Colonic mucosa (tissue), 4 donors: ENCODE results near the gene PIK3R2. TPM values are rescaled to one million over a fixed set of nuclear protein-coding genes. Genes with fewer than 3 reads are reported as not detected.

ENCODE experiments used
- DNase-seq: peaks from one replicate; pipeline ENCODE4 v3.0.0-alpha.2; 2020
- H3K27ac ChIP-seq: fragments of 200-600 bp; one replicate; pipeline ENCODE4 v1.8.0; 2021
- H3K27me3 ChIP-seq: fragments of 200-600 bp; one replicate; pipeline ENCODE4 v1.8.0; 2021
- H3K36me3 ChIP-seq: fragments of 200-600 bp; one replicate; pipeline ENCODE4 v1.8.0; 2021
- H3K4me1 ChIP-seq: fragments of 200-600 bp; one replicate; pipeline ENCODE4 v1.8.0; 2021; ENCODE audit warnings: mild to moderate bottlenecking
- H3K4me3 ChIP-seq: fragments of 200-600 bp; one replicate; pipeline ENCODE4 v1.8.0; 2021
- H3K9ac ChIP-seq, 2 donors: one replicate each; pipeline ENCODE4 v1.7.0; 2013; ENCODE audit warnings: control low read depth in 2 of 2, low read depth in 2 of 2, low read length in 2 of 2
- H3K9me3 ChIP-seq: fragments of 200-600 bp; one replicate; pipeline ENCODE4 v1.8.0; 2021
- intact Hi-C: fragments of 100-400 bp; cut with DNase I; formaldehyde crosslinking; loops from one replicate; pipeline ENCODE4 v1.14.1; 2022
- total RNA-seq, 2 donors: library from RNA; stranded (reverse); fragmentation: NEBNext Ultra II Directional in 1 of 2; extraction: Animal tissue kit (Norgen Biotek cat#: 25700) in 1 of 2; gene quantifications; one replicate each; pipeline ENCODE4 v1.2.1, GENCODE V29; 2021
- TF ChIP-seq, protein P1 (sequence below): fragments of 200-600 bp; IDR thresholded peaks from one replicate; pipeline ENCODE4 v1.8.0; 2022; ENCODE audit warnings: antibody characterized with exemption, mild to moderate bottlenecking
- donor health status: healthy.
- donor health status: DM: no; HTN: no; CAD: no.
- donor health status: DM: no; HTN: no; CAD: no.

The PIK3R2 gene
- total RNA-seq, 2 donors from 2014 or later = 42.9 to 48.2 TPM

DNA sequence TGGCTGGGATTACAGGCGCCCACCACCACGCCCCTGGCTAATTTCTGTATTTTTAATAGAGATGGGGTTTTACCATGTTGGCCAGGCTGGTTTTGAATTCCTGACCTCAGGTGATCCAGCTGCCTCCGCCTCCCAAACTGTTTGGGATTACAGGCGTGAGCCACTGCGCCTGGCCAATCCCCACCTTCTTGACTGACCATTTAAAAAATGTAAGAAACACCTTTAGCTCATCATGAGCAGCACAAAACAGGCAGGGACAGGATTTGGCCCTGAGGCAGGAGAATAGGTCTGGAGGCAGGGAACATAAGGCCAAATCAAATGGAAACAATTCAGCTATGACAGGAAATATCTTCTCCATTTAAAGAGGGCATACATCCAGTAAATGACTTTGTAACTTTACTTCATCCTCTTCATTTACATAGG, 38.7 kb downstream of the PIK3R2 start:
- Histone ChIP-seq H3K9ac (peak overlapping the region in 1 of 2 donors; percentile 90), H3K9me3 (no peaks in the 10 kb centered on the region), H3K27me3 (no peaks in the 10 kb centered on the region), H3K27ac (peak overlapping the region; percentile 97), H3K4me3 (peak overlapping the region; percentile 46), H3K36me3 (no peaks in the 10 kb centered on the region), H3K4me1 (peaks cover 8% of the 10 kb centered on the region)
- intact Hi-C loops = no loop called here
- TF ChIP-seq, protein P1, sequence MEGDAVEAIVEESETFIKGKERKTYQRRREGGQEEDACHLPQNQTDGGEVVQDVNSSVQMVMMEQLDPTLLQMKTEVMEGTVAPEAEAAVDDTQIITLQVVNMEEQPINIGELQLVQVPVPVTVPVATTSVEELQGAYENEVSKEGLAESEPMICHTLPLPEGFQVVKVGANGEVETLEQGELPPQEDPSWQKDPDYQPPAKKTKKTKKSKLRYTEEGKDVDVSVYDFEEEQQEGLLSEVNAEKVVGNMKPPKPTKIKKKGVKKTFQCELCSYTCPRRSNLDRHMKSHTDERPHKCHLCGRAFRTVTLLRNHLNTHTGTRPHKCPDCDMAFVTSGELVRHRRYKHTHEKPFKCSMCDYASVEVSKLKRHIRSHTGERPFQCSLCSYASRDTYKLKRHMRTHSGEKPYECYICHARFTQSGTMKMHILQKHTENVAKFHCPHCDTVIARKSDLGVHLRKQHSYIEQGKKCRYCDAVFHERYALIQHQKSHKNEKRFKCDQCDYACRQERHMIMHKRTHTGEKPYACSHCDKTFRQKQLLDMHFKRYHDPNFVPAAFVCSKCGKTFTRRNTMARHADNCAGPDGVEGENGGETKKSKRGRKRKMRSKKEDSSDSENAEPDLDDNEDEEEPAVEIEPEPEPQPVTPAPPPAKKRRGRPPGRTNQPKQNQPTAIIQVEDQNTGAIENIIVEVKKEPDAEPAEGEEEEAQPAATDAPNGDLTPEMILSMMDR = no peak
- DNase-seq = peak; percentile 38

DNA sequence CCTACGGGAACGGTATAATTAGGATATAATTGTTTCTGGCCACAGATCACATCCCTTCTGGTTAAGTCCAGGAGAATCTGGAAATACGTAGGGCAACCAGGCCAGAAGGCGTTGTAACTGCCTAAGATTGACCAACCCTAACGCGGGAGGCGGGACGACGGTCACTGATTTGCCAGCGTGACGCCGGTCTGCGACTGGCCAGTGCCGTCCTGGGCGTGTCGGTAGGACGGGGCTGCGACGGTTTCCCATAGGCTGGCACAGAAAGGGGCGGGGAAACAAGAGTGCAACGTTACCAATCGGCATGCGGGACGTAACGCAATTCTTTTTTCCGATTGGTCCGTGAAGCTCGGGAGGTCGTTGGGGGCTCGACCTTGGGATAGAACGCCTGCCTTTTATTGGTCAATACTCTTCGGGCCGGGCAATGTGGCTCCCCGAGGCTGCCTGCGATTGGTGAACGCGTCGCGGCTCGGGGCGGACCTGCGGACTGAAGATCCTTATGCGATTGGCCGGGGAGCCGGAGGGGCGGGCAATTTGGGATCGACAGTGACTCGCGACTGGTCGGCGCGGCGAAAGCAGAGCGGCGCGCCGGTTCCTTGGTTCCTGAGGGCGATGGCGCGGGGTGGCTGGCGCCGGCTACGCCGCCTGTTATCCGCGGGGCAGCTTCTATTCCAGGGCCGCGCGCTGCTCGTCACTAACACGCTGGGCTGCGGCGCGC, 39.9 kb downstream of the PIK3R2 start, which contains the start of gene MPV17L2:
TSS of gene MPV17L2 (plus strand) at position 546 of the 715 bp plus-strand sequence. CDS start at position 610, 64 bp downstream.
- TF ChIP-seq, protein P1 = no peak
- intact Hi-C loops = no loop called here
- H3K9me3 ChIP-seq = no peaks in the 10 kb centered on the region
- no peaks in the 10 kb centered on the region for H3K27me3 ChIP-seq
- peak; percentile 99 for DNase-seq
- peak within 1 kb of the TSS; percentile 91 to 97 for H3K9ac ChIP-seq
- peak within 1 kb of the TSS; percentile 97 for H3K27ac ChIP-seq
- H3K36me3 ChIP-seq = no peaks in the 10 kb centered on the region
- H3K4me1 ChIP-seq = peaks cover 8% of the 10 kb centered on the region
- H3K4me3 ChIP-seq = peak within 1 kb of the TSS; percentile 92

DNA sequence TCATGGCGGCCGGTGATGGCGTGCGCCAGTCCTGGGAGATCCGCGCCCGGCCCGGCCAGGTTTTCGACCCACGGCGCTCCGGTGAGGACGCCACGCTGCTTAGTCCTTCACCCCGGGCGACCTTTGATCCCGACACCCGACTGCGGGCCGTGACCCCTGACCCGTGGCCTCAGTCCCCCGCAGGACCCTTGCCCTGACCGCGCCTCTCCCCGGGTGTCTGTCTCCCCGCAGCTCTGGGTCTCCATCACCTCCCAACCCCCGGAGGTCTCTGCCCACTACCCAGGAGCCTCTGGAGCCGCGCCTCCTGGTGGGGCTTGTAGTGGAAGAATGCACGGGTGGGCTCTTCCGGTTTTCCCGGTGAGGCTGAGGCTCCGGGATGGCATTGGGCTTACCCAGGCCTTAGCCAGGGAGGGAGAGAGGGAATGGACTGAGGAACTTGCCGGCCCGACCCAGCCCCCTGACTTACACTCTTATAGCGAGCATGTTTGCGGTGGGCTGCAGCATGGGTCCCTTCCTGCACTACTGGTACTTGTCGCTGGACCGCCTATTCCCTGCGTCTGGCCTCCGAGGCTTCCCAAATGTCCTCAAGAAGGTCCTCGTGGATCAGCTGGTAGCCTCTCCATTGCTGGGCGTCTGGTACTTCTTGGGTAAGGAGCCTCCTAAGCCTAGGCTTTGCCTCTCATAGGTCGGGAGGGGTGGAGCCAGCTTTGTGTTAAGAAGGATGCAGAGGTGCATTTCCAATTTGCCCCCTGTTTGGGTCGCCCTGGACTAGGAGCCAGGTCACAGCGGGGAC, 40.6 kb downstream of the PIK3R2 start:
- DNase-seq = peak; percentile 44
- TF ChIP-seq, protein P1 = no peak
- Histone ChIP-seq H3K9ac (peak overlapping the region; percentile 91 to 97), H3K9me3 (no peaks in the 10 kb centered on the region), H3K36me3 (no peaks in the 10 kb centered on the region), H3K4me1 (peaks cover 8% of the 10 kb centered on the region), H3K27me3 (no peaks in the 10 kb centered on the region), H3K27ac (peak overlapping the region; percentile 59), H3K4me3 (peak overlapping the region; percentile 92)
- intact Hi-C loops = no loop called here

DNA sequence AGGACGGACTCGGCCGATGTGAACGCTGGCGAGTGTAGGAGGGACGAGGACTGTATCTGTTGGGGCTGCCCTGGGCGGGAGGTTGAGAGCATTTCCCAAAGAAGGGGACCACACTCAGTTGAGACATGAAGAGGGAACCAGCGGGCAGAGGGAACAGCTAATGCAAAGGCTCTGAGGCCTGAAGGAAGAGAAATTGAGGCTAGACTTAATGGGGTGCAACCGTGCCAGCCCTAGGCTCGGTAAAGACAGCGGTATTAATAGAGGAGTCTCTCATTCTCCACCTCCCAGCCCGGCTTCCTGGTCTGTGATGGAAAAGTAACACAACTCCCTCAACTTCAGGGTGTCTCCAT, 41.2 kb downstream of the PIK3R2 start:
- peak overlapping the region; percentile 59 for H3K27ac ChIP-seq
- peaks cover 8% of the 10 kb centered on the region for H3K4me1 ChIP-seq
- no peaks in the 10 kb centered on the region for H3K36me3 ChIP-seq
- H3K9ac ChIP-seq = peak overlapping the region; percentile 18 to 91
- H3K9me3 ChIP-seq = no peaks in the 10 kb centered on the region
- H3K27me3 ChIP-seq = no peaks in the 10 kb centered on the region
- TF ChIP-seq, protein P1 = no peak
- intact Hi-C loops = no loop called here
- no peak for DNase-seq
- H3K4me3 ChIP-seq = peak overlapping the region; percentile 92

DNA sequence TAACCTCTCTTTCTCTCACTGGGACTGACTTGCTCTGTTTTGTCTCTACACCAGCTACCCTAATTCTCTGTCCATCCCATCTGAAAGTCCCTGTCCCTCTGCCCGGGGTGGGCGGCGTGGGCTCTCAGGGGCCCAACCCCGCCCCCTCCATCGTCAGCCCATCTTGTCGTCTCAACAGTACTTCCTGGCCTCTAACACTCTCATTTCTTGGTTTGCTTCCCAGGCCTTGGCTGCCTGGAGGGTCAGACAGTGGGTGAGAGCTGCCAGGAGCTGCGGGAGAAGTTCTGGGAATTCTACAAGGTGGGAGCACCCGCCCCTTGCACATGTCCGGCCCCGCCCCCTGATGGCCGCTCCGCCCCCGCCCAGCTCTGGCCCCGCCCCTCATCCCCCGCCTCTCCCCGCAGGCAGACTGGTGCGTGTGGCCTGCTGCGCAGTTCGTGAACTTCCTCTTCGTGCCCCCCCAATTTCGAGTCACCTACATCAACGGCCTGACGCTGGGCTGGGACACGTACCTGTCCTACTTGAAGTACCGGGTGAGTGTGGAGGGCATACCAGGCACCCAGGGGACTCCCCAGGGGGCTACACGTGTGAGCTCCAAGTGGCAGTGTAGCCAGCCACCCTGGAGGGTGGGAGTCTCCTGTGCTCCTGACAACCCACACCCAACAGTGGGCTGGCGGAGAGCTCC, 41.7 kb downstream of the PIK3R2 start:
- peak overlapping the region; percentile 59 for H3K27ac ChIP-seq
- DNase-seq = peak; percentile 41
- H3K27me3 ChIP-seq = no peaks in the 10 kb centered on the region
- H3K9me3 ChIP-seq = no peaks in the 10 kb centered on the region
- H3K4me1 ChIP-seq = peaks cover 8% of the 10 kb centered on the region
- no peak overlapping the region for H3K9ac ChIP-seq
- peak overlapping the region; percentile 5 for H3K4me3 ChIP-seq
- intact Hi-C loops = no loop called here
- no peaks in the 10 kb centered on the region for H3K36me3 ChIP-seq
- TF ChIP-seq, protein P1 = no peak
